T-cell (primary cell): ENCODE data around the gene GBF1. TPM values are rescaled to one million over a fixed set of nuclear protein-coding genes. Genes with fewer than 3 reads are reported as not detected.

Experiments
- ATAC-seq, 4 experiments: fragments of 200-7000 bp in 3 of 4; fragments of 150-1000 bp in 1 of 4; cut with Tn5 transposase; replicated peaks in 1 of 4; 1 replicate in 3 of 4; 2 replicates in 1 of 4; pipeline ENCODE4 v1.10.0; 2021; ENCODE audit warnings: moderate library complexity in 3 of 4, mild to moderate bottlenecking in 2 of 4, moderate number of reproducible peaks in 1 of 4
- CTCF ChIA-PET, 2 donors: fragments of 300-600 bp; sonication (Branson Sonifier 250); formaldehyde crosslinking; loops; one replicate each; lab custom pipeline; 2022; ENCODE audit warnings: antibody characterized with exemption in 2 of 2; lab: Charles Lee
- POLR2A ChIA-PET, 2 donors: fragments of 300-600 bp; sonication (Branson Sonifier 250); formaldehyde crosslinking; loops; one replicate each; lab custom pipeline; 2022; ENCODE audit warnings: antibody characterized with exemption in 2 of 2; lab: Charles Lee
- DNase-seq, 35 experiments: peaks; one replicate each; pipeline versions ENCODE4 v3.0.0 to v3.0.0-alpha.2; 2013 to 2023
- H3K27ac ChIP-seq: one replicate; pipeline ENCODE4 v1.5.1; 2013; ENCODE audit warnings: low read length
- H3K27me3 ChIP-seq, 2 experiments: replicated peaks in 1 of 2; 1 replicate in 1 of 2; 2 replicates in 1 of 2; pipeline versions ENCODE4 v1.6.1 to v1.7.0; 2013; ENCODE audit warnings: low read length in 1 of 2, mixed read lengths in 1 of 2; ENCODE audit not compliant: control insufficient read depth in 2 of 2, insufficient read depth in 2 of 2; ENCODE audit errors: extremely low read depth in 1 of 2
- H3K36me3 ChIP-seq, 2 donors: 1 replicate in 1 of 2; 2 replicates in 1 of 2; pipeline versions ENCODE4 v1.6.1 to v1.7.0; 2013; ENCODE audit warnings: low read length in 1 of 2; ENCODE audit not compliant: control insufficient read depth in 2 of 2, insufficient read depth in 1 of 2; ENCODE audit errors: extremely low read depth in 1 of 2
- H3K4me1 ChIP-seq, 2 experiments: 1 replicate in 1 of 2; 2 replicates in 1 of 2; pipeline versions ENCODE4 v1.6.1 to v1.7.0; 2013; ENCODE audit warnings: low read length in 2 of 2, mixed read lengths in 1 of 2; ENCODE audit not compliant: insufficient read depth in 2 of 2, control insufficient read depth in 1 of 2; ENCODE audit errors: extremely low read depth in 1 of 2
- H3K4me3 ChIP-seq, 2 donors: 1 replicate in 1 of 2; 2 replicates in 1 of 2; pipeline versions ENCODE4 v1.5.1 to v1.7.0; 2013; ENCODE audit warnings: mild to moderate bottlenecking in 2 of 2, low read length in 1 of 2, moderate library complexity in 1 of 2; ENCODE audit not compliant: control insufficient read depth in 1 of 2; ENCODE audit errors: extremely low read depth in 1 of 2
- H3K9me3 ChIP-seq: 2 replicates; pipeline ENCODE4 v1.7.0; 2013
- H3K27ac Mint-ChIP-seq, 2 donors: one replicate each; pipeline ENCODE4 v1.8.0; 2020 to 2021; ENCODE audit warnings: mild to moderate bottlenecking in 2 of 2, mixed read lengths in 2 of 2
- H3K27me3 Mint-ChIP-seq, 2 donors: one replicate each; pipeline ENCODE4 v1.8.0; 2021 to 2022; ENCODE audit warnings: mixed read lengths in 2 of 2
- H3K36me3 Mint-ChIP-seq: one replicate; pipeline ENCODE4 v1.8.0; 2021; ENCODE audit warnings: mixed read lengths
- H3K4me1 Mint-ChIP-seq, 3 donors: one replicate each; pipeline ENCODE4 v1.8.0; 2020 to 2022; ENCODE audit warnings: mixed read lengths in 3 of 3, mild to moderate bottlenecking in 1 of 3
- H3K4me3 Mint-ChIP-seq, 3 donors: one replicate each; pipeline ENCODE4 v1.8.0; 2020 to 2022; ENCODE audit warnings: mild to moderate bottlenecking in 3 of 3, mixed read lengths in 3 of 3, moderate library complexity in 3 of 3
- H3K9me3 Mint-ChIP-seq, 3 donors: one replicate each; pipeline ENCODE4 v1.8.0; 2020 to 2022; ENCODE audit warnings: mixed read lengths in 3 of 3
- WGBS: methylation state at CpG from one replicate; pipeline ENCODE4 v1.1.5; 2013; ENCODE audit warnings: missing lambda C conversion rate; ENCODE audit not compliant: insufficient coverage; 5-methylcytosine and 5-hydroxymethylcytosine counted together
- total RNA-seq, 35 experiments: library from RNA in 6 of 35; stranded (reverse) in 6 of 35; fragments of 120-200 nt in 1 of 35; gene quantifications; one replicate each; pipeline versions ENCODE4 v1.2.1 to v1.2.4 and lab custom pipeline; 2013 to 2026

Gene GBF1
- total RNA-seq, 5 donors from 2014 or later (not counting 1 experiment from before 2014, with no cell fraction given), result 37.2 to 41.1 (median 38.7) TPM

DNA sequence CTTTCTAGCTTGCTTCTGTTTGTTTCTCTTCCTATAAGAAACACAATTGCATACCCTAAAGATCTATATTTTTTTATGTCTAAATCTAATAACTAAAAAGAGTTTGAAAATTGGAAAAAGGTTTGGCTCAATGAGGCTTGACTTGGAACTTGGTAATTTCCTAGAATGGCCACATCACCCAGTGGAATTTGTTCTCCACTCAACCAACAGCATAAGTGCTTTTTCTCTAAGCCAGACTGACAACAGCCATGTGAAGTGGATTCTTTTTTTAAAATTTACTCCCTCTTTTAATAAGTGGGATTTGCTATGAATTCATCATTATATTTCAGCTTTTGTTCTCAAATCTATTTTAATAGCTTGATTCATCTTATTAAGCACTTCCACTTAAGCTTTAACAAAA is 33.8 kb downstream of the GBF1 start:
- Mint-ChIP-seq H3K4me1 (peaks cover 47 to 57% (median 49%) of the 10 kb centered on the region in 3 donors), H3K4me3 (no peak overlapping the region)
- CTCF ChIA-PET, result interaction anchor here in 1 of 2 donors (0.5 to 1.5 kb wide), 5 partner anchors 12 to 266 kb away, joined by 3 to 6 read pairs (median 4); partner anchors contain the start of gene ELOVL3

DNA sequence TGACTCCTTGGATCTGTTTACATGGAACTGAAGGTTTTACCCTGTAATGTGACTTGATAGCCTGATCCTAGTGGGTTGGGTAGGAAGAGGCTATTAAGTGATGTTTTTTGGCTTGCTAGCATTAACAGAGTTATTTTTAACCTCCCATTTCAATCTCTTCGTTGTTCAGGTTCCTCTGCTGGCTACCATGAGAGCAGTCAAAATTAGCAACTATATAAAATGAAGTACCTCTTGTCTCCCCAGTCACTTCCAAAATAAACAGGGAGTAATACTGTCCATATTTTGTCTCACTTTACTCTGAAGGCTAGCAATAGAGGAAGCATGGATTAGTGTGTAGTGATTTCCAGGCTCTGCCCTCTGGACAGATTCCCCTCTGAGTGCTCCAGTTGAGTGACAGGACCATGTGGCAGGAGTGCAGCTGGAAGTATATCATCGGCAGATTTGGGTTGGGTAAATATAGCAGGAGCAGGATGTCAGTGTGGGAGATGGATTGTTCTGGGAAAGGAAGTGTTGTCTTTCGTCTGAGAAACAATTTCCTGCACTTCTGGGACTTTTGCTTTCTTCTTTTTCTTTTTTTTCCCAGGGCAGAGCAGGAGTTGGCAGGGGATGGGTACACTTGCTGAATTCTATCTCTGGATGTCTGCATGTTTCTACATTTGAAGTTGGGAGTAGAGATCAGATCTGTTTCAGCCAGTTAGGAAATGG is 35.2 kb downstream of the GBF1 start:
- no peaks in the 10 kb centered on the region for H3K27me3 Mint-ChIP-seq
- H3K36me3 Mint-ChIP-seq, result peaks cover 15% of the 10 kb centered on the region
- H3K27ac Mint-ChIP-seq, result peak overlapping the region; percentile 60 to 77
- peak overlapping the region in 1 of 3 donors; percentile 53 for H3K4me3 Mint-ChIP-seq
- Histone ChIP-seq H3K4me3 (no peak overlapping the region), H3K27ac (no peak overlapping the region), H3K36me3 (peaks cover 0 to 10% of the 10 kb centered on the region in 2 donors), H3K27me3 (no peaks in the 10 kb centered on the region), H3K4me1 (peaks cover 8 to 17% of the 10 kb centered on the region in 2 experiments), H3K9me3 (no peaks in the 10 kb centered on the region)
- no peaks in the 10 kb centered on the region for H3K9me3 Mint-ChIP-seq
- WGBS, result 44% methylated on average over 1 of the region's 3 CpGs
- DNase-seq (no peak), ATAC-seq (no peak)
- CTCF ChIA-PET, result interaction anchor here in 1 of 2 donors (1.1 kb wide), 1 partner anchor 27 kb away, joined by 6 read pairs; no protein-coding TSS in a partner anchor
- POLR2A ChIA-PET, result no interaction called here
- peaks cover 55 to 68% (median 61%) of the 10 kb centered on the region in 3 donors for H3K4me1 Mint-ChIP-seq

More for the DNA sequence above, 33.8 kb downstream of the GBF1 start:
- Histone ChIP-seq H3K4me1 (peaks cover 8 to 17% of the 10 kb centered on the region in 2 experiments), H3K27me3 (no peaks in the 10 kb centered on the region), H3K27ac (no peak overlapping the region), H3K9me3 (no peaks in the 10 kb centered on the region), H3K4me3 (no peak overlapping the region), H3K36me3 (peaks cover 0 to 10% of the 10 kb centered on the region in 2 donors)
- Mint-ChIP-seq H3K36me3 (peaks cover 12% of the 10 kb centered on the region), H3K27me3 (no peaks in the 10 kb centered on the region), H3K27ac (no peak overlapping the region), H3K9me3 (no peaks in the 10 kb centered on the region)
- ATAC-seq (no peak), DNase-seq (no peak)
- POLR2A ChIA-PET, result interaction anchor here in 1 of 2 donors (0.7 kb wide), 1 partner anchor 49 kb away, joined by 6 read pairs; no protein-coding TSS in a partner anchor

DNA sequence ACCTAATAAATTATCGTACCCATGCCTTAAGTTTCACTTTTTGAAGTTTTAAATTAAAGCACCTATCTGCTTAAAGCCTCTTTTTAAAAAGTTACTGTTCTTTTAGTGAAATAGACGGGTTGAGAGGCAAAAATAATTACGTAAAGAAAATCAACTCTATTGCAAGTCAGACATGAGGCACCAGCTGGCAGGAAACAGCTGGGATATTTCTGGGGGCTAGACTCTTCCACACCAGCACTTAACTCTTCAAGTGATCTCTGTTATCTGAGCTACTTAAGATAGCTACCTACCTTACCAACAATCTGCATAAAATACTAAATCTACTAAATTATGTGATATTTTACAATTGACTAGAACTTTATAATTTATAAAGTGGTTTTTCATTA is 35.8 kb downstream of the GBF1 start:
- Histone ChIP-seq H3K9me3 (no peaks in the 10 kb centered on the region), H3K4me1 (peaks cover 8 to 17% of the 10 kb centered on the region in 2 experiments), H3K27me3 (no peaks in the 10 kb centered on the region), H3K4me3 (no peak overlapping the region), H3K36me3 (peaks cover 0 to 10% of the 10 kb centered on the region in 2 donors), H3K27ac (no peak overlapping the region)
- DNase-seq, result no peak
- no peak for ATAC-seq
- Mint-ChIP-seq H3K4me1 (peaks cover 60 to 70% (median 66%) of the 10 kb centered on the region in 3 donors), H3K27me3 (no peaks in the 10 kb centered on the region), H3K4me3 (peak overlapping the region in 1 of 3 donors; percentile 53), H3K9me3 (no peaks in the 10 kb centered on the region), H3K27ac (no peak overlapping the region), H3K36me3 (peaks cover 18% of the 10 kb centered on the region)
- POLR2A ChIA-PET, result no interaction called here
- CTCF ChIA-PET, result no interaction called here
- 80% methylated on average over 1 of the region's 3 CpGs for WGBS

DNA sequence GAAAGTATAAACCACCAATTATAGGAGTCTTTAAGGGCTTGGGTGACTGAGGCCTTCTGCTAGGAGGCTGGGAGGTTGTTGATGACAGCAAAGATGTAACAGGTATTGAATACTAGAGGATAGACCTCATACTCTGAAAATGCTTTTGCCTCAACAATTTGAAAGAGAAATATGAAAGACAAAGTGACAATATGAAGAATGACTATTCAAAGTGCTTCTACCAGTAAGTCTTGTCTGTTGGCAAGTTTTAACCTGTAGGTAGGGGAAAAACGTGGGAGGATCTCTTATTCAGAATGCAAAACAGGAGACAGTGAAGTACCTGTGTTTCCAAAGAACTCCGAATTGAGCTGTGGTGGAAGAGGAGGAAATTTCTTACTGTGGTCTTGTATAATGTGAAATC is 38.2 kb downstream of the GBF1 start:
- POLR2A ChIA-PET, result no interaction called here
- Mint-ChIP-seq H3K27ac (peak overlapping the region; percentile 68 to 71), H3K9me3 (no peaks in the 10 kb centered on the region), H3K27me3 (no peaks in the 10 kb centered on the region), H3K36me3 (peaks cover 25% of the 10 kb centered on the region), H3K4me3 (peak overlapping the region in 1 of 3 donors; percentile 0), H3K4me1 (peaks cover 65 to 74% (median 70%) of the 10 kb centered on the region in 3 donors)
- no peak overlapping the region for H3K27ac ChIP-seq
- H3K27me3 ChIP-seq, result no peaks in the 10 kb centered on the region
- H3K36me3 ChIP-seq, result peaks cover 0 to 15% of the 10 kb centered on the region in 2 donors
- WGBS, result 37% methylated on average over 2 of the region's 2 CpGs
- H3K4me1 ChIP-seq, result peaks cover 8 to 17% of the 10 kb centered on the region in 2 experiments
- no peak for ATAC-seq
- no peaks in the 10 kb centered on the region for H3K9me3 ChIP-seq
- H3K4me3 ChIP-seq, result no peak overlapping the region
- DNase-seq, result no peak
- CTCF ChIA-PET, result interaction anchor here in 1 of 2 donors (1.4 kb wide), 2 partner anchors 10 to 114 kb away, joined by 3 to 5 read pairs; no protein-coding TSS in a partner anchor

DNA sequence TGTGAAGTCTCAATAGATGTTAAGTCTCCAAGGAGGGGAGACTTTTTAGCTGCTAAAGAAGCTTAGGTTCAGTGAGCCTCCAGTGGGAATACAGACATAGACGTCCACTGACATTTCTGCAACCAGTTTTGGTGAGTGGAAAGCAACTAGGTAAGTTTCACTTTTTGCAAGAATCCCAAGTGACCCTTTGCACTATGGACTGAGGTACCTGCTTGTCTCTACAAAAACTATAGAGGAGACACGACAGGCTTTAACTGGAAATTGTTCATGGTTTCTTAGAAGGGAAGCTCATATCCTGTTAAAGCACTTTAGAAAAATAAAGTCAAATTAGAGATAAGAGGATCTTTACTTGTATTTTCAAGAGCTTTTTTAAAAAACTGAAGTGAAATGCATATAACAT is 38.6 kb downstream of the GBF1 start:
- ATAC-seq (peak in 2 of 4 experiments; percentile 16 to 36), DNase-seq (no peak)
- Mint-ChIP-seq H3K4me3 (no peak overlapping the region), H3K9me3 (no peaks in the 10 kb centered on the region), H3K27ac (peak overlapping the region; percentile 68 to 71), H3K36me3 (peaks cover 22% of the 10 kb centered on the region), H3K27me3 (no peaks in the 10 kb centered on the region), H3K4me1 (peaks cover 61 to 70% (median 68%) of the 10 kb centered on the region in 3 donors)
- Histone ChIP-seq H3K36me3 (peaks cover 0 to 15% of the 10 kb centered on the region in 2 donors), H3K4me1 (peaks cover 8 to 17% of the 10 kb centered on the region in 2 experiments), H3K4me3 (no peak overlapping the region), H3K9me3 (no peaks in the 10 kb centered on the region), H3K27ac (no peak overlapping the region), H3K27me3 (no peaks in the 10 kb centered on the region)
- whole genome bisulfite sequencing, result no CpG with 5 or more reads among the region's 2 CpGs
- POLR2A ChIA-PET, result no interaction called here
- CTCF ChIA-PET, result interaction anchor here in 1 of 2 donors (1.4 kb wide), 1 partner anchor 114 kb away, joined by 5 read pairs; no protein-coding TSS in a partner anchor

DNA sequence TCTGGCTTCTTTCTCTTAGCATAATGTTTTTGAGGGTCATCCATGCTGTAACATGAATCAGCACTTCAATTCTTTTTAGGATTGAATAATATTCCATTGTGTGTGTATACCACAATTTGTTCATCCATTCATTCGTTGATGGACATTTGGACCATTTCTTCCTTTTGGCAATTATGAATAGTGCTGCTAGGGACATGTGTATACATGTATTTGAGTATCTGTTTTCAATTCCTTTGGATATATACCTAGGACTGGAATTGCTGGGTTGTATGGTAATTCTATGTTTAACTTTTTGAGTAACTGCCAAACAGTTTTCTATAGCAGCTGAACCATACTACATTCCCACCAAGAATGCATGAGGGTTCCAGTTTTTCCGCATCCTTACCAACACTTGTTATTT is 39.2 kb downstream of the GBF1 start:
- Mint-ChIP-seq H3K4me3 (no peak overlapping the region), H3K36me3 (peaks cover 24% of the 10 kb centered on the region), H3K27ac (peak overlapping the region in 1 of 2 donors; percentile 25), H3K4me1 (peaks cover 56 to 73% (median 69%) of the 10 kb centered on the region in 3 donors), H3K9me3 (no peaks in the 10 kb centered on the region), H3K27me3 (no peaks in the 10 kb centered on the region)
- ChIA-PET CTCF (interaction anchor here in 1 of 2 donors (0.6 to 1.4 kb wide), 2 partner anchors 8 to 115 kb away, joined by 5 read pairs; no protein-coding TSS in a partner anchor), POLR2A (interaction anchor here in 1 of 2 donors (1.0 kb wide), 1 partner anchor 22 kb away, joined by 3 read pairs; no protein-coding TSS in a partner anchor)
- ATAC-seq (no peak), DNase-seq (no peak)
- Histone ChIP-seq H3K4me3 (no peak overlapping the region), H3K36me3 (peaks cover 0 to 15% of the 10 kb centered on the region in 2 donors), H3K27me3 (no peaks in the 10 kb centered on the region), H3K27ac (no peak overlapping the region), H3K4me1 (peaks cover 8 to 17% of the 10 kb centered on the region in 2 experiments), H3K9me3 (no peaks in the 10 kb centered on the region)
- WGBS, result 75% methylated on average over 1 of the region's 2 CpGs
